NT2/D1 (cell line): ENCODE measurements around the gene MRPS24.

Source experiments
- DNase-seq: peaks from one replicate; pipeline ENCODE4 v3.0.0-alpha.2; 2011; ENCODE audit warnings: low read depth, low spot score
- H3K27me3 ChIP-seq: 2 replicates; pipeline ENCODE4 v1.6.0; 2011; ENCODE audit warnings: mild to moderate bottlenecking; ENCODE audit not compliant: insufficient read length, insufficient read depth
- H3K36me3 ChIP-seq: 2 replicates; pipeline ENCODE4 v1.6.1; 2011; ENCODE audit warnings: mild to moderate bottlenecking, low read length, mixed read lengths; ENCODE audit not compliant: insufficient read depth, insufficient read length
- H3K4me1 ChIP-seq: 2 replicates; pipeline ENCODE4 v1.5.1; 2011; ENCODE audit not compliant: insufficient read depth, insufficient read length
- H3K4me3 ChIP-seq: 2 replicates; pipeline ENCODE4 v1.5.1; 2011; ENCODE audit warnings: low read depth; ENCODE audit not compliant: insufficient read length
- H3K9ac ChIP-seq: 2 replicates; pipeline ENCODE4 v1.6.0; 2011; ENCODE audit warnings: low read depth; ENCODE audit not compliant: insufficient read length
- H3K9me3 ChIP-seq: 2 replicates; pipeline ENCODE4 v1.5.1; 2011; ENCODE audit warnings: mild to moderate bottlenecking, low read length; ENCODE audit not compliant: insufficient read depth
- SUZ12 ChIP-seq: IDR thresholded peaks from 2 replicates; pipeline ENCODE4 v1.6.1; 2011; ENCODE audit not compliant: insufficient read length, insufficient read depth; ENCODE audit errors: extremely low read depth
- YY1 ChIP-seq: IDR thresholded peaks from 2 replicates; pipeline ENCODE4 v1.6.1; 2011; ENCODE audit not compliant: insufficient read length, insufficient read depth
- ZNF274 ChIP-seq: IDR thresholded peaks from 2 replicates; pipeline ENCODE4 v1.6.1; 2011; ENCODE audit warnings: mild to moderate bottlenecking, low read depth, low read length

MRPS24 gene

GRCh38 chr7:43876976-43877745 is 7.8 kb upstream of the MRPS24 start:
- DNase-seq = no peak
- peaks cover 56% of the 10 kb centered on the region for H3K36me3 ChIP-seq
- H3K27me3 ChIP-seq = no peaks in the 10 kb centered on the region
- TF ChIP-seq YY1 (no peak), SUZ12 (no peak)
- peaks cover 3% of the 10 kb centered on the region for H3K4me1 ChIP-seq
- H3K4me3 ChIP-seq = no peak overlapping the region
- no peak overlapping the region for H3K9ac ChIP-seq
- no peaks in the 10 kb centered on the region for H3K9me3 ChIP-seq

DNA sequence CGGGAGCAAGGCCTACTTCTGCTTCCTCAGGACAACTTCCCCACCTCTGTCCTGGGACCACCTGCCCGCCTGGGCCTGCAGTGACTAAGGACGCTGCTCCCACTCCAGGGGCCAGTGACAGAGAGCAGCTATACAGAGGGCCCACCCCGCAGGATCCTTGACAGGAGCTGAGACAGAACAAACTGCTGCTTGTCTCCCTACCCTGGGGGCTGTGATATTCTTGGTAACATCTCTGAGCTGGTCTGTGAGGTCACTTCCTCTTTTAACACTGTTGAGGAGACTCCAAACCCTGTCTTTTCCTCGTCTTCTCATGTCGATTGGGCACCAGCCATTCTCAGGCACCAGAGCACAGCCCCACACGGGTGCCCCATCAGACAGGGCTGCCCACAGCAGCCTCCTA is 6.9 kb upstream of the MRPS24 start:
- no peak overlapping the region for H3K4me3 ChIP-seq
- TF ChIP-seq YY1 (no peak), ZNF274 (no peak), SUZ12 (no peak)
- DNase-seq = no peak

DNA sequence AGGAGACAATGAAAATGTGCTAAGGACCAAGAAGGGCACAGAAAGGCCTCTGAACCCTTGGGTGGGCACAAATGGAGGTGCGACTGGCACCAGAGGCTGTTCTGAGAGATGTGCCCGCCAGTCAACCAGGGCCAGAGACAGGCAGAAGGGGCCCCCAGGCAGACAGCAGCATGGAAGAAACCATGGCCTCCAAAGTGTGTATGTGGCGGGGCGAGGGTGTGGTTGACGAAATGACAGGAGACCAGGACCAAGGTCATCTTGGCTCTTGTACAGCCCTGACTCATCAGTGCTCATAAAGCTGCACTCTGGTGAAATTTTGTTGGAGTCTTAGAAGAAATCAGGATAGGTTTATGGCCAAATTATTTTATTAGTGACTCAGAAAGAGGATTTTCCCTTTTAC is 4.0 kb upstream of the MRPS24 start:
- Histone ChIP-seq H3K9ac (no peak overlapping the region), H3K9me3 (peaks cover 13% of the 10 kb centered on the region), H3K4me1 (peaks cover 7% of the 10 kb centered on the region), H3K4me3 (no peak overlapping the region), H3K27me3 (peaks cover 5% of the 10 kb centered on the region), H3K36me3 (peaks cover 32% of the 10 kb centered on the region)
- no peak for TF ChIP-seq YY1
- TF ChIP-seq ZNF274 = no peak
- no peak for TF ChIP-seq SUZ12
- no peak for DNase-seq

More for the DNA sequence above, 6.9 kb upstream of the MRPS24 start:
- Histone ChIP-seq H3K36me3 (peaks cover 51% of the 10 kb centered on the region), H3K4me1 (peaks cover 7% of the 10 kb centered on the region), H3K9ac (no peak overlapping the region), H3K27me3 (no peaks in the 10 kb centered on the region), H3K9me3 (0 out of 2 replicates have a peak, but pooled peaks cover 1% of the 10 kb centered on the region)

- H3K9me3 ChIP-seq = peaks cover 13% of the 10 kb centered on the region
- DNase-seq = no peak
Observed at GRCh38 chr7:43872406-43873110, 3.2 kb upstream of the MRPS24 start.

DNA sequence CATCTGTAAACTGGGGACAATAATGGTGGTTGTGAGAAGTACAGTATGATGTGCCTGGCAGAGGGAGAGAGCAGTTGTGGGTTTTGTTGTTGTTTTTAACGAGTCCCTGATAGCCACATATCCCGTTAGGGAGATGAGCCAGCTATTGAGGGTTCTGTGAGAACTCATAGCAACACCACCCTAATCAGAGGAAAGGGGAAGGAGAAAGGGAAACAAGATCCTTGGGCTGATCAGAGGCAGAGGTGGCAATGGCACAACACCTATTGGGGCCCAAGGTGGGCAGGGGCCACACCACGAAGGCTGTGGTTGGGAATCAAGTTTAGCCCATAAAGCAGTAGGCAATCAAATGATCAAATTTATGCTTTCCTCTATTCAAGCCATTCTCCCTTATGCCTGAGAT is 1.7 kb upstream of the MRPS24 start:
- Histone ChIP-seq H3K27me3 (peaks cover 5% of the 10 kb centered on the region), H3K36me3 (peaks cover 29% of the 10 kb centered on the region), H3K4me1 (peaks cover 7% of the 10 kb centered on the region), H3K9ac (no peak overlapping the region), H3K9me3 (peaks cover 13% of the 10 kb centered on the region), H3K4me3 (no peak overlapping the region)
- TF ChIP-seq YY1 (no peak), ZNF274 (peak; percentile 56; the same call in 1 of the 2 replicates), SUZ12 (no peak)
- no peak for DNase-seq

More at GRCh38 chr7:43872406-43873110, 3.2 kb upstream of the MRPS24 start:
- Histone ChIP-seq H3K27me3 (peaks cover 5% of the 10 kb centered on the region), H3K4me1 (peaks cover 7% of the 10 kb centered on the region), H3K9ac (no peak overlapping the region), H3K4me3 (no peak overlapping the region), H3K36me3 (peaks cover 31% of the 10 kb centered on the region)
- TF ChIP-seq YY1 (no peak), ZNF274 (no peak), SUZ12 (no peak)

DNA sequence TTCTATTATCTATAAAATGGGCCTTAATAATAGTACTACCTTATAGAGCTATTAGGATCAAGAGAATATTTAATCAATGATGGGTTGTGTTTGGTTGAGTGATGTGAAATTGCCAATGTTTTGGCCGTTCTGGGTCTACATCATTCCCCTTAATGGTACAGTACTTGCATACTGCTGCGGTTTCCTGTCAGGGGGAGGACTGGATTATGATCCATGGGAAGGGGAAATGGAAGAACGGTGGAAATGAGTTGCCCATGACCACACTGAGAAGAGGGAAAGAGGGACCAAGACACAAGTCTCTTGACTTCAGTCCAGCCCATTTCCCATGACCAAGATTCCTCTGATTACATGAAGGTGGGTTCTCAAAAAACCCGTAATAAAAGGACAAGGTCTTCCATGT is 999 bp upstream of the MRPS24 start:
- Histone ChIP-seq H3K9ac (no peak overlapping the region), H3K36me3 (peaks cover 27% of the 10 kb centered on the region), H3K9me3 (peaks cover 13% of the 10 kb centered on the region), H3K27me3 (peaks cover 5% of the 10 kb centered on the region), H3K4me3 (no peak overlapping the region), H3K4me1 (peaks cover 7% of the 10 kb centered on the region)
- TF ChIP-seq YY1 (no peak), ZNF274 (no peak)
- DNase-seq = no peak

GRCh38 chr7:43869867-43870240 is 537 bp upstream of the MRPS24 start:
- H3K9ac ChIP-seq = no peak overlapping the region
- peaks cover 7% of the 10 kb centered on the region for H3K4me1 ChIP-seq
- TF ChIP-seq ZNF274 = no peak
- no peak for TF ChIP-seq YY1
- TF ChIP-seq SUZ12 = no peak
- DNase-seq = no peak
- H3K27me3 ChIP-seq = peaks cover 5% of the 10 kb centered on the region
- H3K9me3 ChIP-seq = peaks cover 16% of the 10 kb centered on the region
- peak overlapping the region; percentile 27 for H3K4me3 ChIP-seq
- H3K36me3 ChIP-seq = peaks cover 28% of the 10 kb centered on the region
